K562 (cell line): Measurements from ENCODE around the gene ANK3.

Source experiments
- ARID2 ChIP-seq: fragments of 450-650 bp; IDR thresholded peaks from 2 replicates; pipeline ENCODE4 v1.6.1; 2017; ENCODE audit warnings: antibody characterized with exemption, mild to moderate bottlenecking
- HNRNPLL ChIP-seq: fragments of 200-400 bp; formaldehyde crosslinking; IDR thresholded peaks from 2 replicates; pipeline ENCODE4 v1.6.1; 2017; ENCODE audit warnings: low read length, low read depth, mild to moderate bottlenecking; ENCODE audit not compliant: poor library complexity, severe bottlenecking
- NFATC3 ChIP-seq: fragments of 450-650 bp; IDR thresholded peaks from 2 replicates; pipeline ENCODE4 v1.6.1; 2017; ENCODE audit warnings: mild to moderate bottlenecking
- POLR2A ChIP-seq: fragments of 450-650 bp; conservative IDR thresholded peaks from 2 replicates; pipeline ENCODE4 v1.6.1; 2016
- RAD51 ChIP-seq: fragments of 450-650 bp; IDR thresholded peaks from 2 replicates; pipeline ENCODE4 v1.7.1; 2016; ENCODE audit warnings: low read depth, mild to moderate bottlenecking, borderline replicate concordance
- TF ChIP-seq, protein P1 (sequence below), 3 experiments: IDR thresholded peaks in 2 of 3; conservative IDR thresholded peaks in 1 of 3; 2 replicates each; pipeline ENCODE4 v1.5.1; 2011 to 2012; ENCODE audit warnings: low read length in 3 of 3, mild to moderate bottlenecking in 3 of 3, control low read depth in 2 of 3, improper control_type of control experiment in 1 of 3, inconsistent platforms in 1 of 3, low read depth in 1 of 3, mixed read lengths in 1 of 3, moderate library complexity in 1 of 3; ENCODE audit not compliant: insufficient read depth in 2 of 3

DNA sequence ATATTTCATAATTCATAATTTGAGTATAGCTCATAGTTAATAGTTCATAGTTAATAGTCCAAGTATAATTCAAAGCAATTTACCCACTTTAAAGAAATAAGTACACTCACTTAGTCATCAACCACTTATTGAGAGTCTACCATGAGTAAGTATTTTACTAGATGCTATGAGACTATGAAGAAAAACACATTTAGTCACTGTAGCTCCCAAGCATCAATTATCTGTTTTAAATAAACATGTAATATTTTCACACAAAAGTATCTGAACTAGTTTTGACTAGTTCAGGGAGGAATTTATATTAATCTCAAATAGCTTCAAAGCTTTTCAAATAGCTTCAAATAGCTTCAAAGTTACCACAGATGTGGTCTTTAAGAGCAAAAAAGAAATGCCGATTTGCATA is 119.2 kb downstream of the ANK3 start:
- TF ChIP-seq POLR2A, result no peak
- TF ChIP-seq, protein P1, sequence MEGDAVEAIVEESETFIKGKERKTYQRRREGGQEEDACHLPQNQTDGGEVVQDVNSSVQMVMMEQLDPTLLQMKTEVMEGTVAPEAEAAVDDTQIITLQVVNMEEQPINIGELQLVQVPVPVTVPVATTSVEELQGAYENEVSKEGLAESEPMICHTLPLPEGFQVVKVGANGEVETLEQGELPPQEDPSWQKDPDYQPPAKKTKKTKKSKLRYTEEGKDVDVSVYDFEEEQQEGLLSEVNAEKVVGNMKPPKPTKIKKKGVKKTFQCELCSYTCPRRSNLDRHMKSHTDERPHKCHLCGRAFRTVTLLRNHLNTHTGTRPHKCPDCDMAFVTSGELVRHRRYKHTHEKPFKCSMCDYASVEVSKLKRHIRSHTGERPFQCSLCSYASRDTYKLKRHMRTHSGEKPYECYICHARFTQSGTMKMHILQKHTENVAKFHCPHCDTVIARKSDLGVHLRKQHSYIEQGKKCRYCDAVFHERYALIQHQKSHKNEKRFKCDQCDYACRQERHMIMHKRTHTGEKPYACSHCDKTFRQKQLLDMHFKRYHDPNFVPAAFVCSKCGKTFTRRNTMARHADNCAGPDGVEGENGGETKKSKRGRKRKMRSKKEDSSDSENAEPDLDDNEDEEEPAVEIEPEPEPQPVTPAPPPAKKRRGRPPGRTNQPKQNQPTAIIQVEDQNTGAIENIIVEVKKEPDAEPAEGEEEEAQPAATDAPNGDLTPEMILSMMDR (IDR thresholded peaks at IDR 0.05 in 2 of 3, conservative IDR thresholded peaks at IDR 0.05 in 1 of 3; ENCODE audit: insufficient read depth in 2 of 3, low read depth in 1 of 3, low read length in 3 of 3), result no peak
- no peak for TF ChIP-seq HNRNPLL
- TF ChIP-seq NFATC3, result no peak
- TF ChIP-seq ARID2, result no peak
- TF ChIP-seq RAD51, result no peak
